SHP77 (cell line): ENCODE measurements around the gene TMEM163.
"Not testable (repeated sequence)": the region's sequence is repeated elsewhere in the genome, so short reads cannot be mapped to it uniquely, and the experiment has no call there.

Source experiments
- DNase-seq, 2 experiments: peaks; one replicate each; lab custom pipeline; 2025; lab: John Stamatoyannopoulos, UW

Gene TMEM163

DNA sequence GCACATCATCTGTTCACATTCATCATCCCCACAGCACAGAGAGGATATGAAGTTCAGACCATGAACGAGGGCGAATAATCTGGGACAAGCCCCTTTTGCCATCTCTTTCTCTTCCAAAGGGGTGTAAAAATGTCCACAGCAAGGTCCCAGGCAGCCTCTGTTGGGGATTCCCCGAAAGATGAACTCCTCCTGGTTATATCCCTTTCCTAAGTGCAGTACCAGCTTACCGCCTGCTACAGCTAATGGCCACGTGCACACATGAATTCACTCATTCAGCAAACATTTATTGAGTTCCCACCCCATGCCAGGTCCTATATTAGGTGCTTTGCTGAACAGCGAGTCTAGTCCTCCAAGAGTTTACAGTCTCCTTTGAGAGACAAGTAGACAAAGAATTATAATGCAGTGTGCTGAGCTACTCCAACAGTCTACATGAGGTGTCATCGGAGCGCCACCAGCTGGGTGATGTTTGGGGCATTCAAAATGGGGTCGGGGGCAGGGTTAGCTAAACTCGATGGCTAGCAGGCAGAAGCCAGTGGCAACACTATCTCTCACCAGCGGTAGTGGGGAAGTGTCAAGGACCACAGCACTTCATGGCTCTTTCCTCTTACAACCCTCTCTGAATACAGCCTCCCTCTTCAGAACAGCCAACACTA is 228.9 kb downstream of the TMEM163 start:
- DNase-seq, result no peak

DNA sequence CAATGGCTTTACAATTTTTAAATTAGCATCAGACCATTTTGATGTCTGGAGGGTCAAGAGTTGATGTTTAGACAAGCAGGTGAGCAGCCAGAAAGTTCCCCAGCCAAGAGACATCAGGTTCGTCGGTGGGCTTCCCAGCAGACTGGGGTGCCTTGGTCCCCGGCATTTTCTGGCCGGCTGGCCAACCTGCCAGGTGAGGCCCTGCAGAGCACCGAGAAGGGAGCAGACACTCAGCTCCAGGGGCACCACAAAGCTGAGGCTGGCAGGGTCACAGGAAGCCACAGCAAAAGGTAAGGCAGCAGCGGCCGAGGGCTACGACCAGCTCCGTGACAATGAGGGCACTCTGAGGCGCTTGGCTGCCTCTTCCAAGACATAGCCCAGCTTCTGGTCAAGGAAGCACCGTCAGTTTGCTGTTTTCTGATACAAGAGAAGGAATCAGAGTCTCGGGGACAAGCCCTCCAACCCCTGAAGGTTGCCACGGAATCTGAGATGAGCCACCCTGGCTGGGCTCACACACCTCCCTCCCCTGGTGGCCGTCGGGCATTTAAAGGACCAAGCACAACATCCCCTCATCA is 235.9 kb downstream of the TMEM163 start:
- no peak for DNase-seq

- DNase-seq, result no peak
Observed at GRCh38 chr2:134482131-134482723, 236.6 kb downstream of the TMEM163 start.

DNA sequence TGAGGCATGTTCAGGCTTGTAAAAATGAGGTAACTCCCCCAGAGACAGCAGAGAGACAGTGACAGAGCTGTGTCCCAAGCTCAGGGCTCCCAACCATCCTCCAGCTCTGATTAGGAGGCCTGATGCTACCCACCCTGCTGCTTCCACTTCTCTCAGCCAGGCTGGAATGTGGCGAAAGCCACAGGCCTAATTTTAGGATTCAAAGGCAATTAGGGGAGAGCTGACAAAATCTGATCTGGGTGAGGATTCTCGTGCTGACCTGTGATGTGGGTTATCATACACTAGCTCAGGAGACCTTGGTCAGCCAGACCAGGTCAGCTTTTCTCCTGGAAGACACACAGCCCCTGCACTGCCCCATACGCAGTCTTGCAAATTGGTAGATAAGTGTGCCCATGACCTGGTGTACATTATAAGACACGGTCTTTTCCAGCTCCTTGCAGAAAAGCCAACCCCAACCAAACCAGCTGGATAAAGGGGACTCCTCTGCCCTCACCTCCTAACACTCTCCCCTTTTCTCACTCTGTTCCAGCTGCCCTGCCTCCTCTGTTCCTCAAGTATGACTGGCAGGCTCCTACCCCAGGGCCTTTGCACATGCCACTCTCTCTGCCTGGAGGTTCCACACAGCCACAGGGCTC is 239.0 kb downstream of the TMEM163 start:
- no peak for DNase-seq

DNA sequence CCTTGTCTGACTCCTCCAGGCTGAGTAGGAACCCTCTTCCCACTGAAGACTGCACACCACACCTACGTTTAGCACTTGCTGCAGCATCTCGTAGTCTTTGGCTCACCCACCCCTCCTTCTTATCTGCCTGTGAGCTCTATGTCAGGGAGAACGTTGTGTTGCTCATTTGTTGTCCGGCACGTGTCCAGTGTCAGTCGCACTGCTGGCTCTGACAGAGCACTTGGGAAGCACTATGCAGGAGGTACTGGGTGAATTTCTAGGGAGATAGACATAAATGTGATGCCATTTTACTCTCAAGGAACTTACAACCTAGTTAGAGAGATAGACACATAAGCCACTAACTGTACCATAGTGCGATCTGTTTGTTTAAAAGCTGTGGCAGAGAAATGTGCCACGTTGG is 241.8 kb downstream of the TMEM163 start:
- not testable (repeated sequence) for DNase-seq

DNA sequence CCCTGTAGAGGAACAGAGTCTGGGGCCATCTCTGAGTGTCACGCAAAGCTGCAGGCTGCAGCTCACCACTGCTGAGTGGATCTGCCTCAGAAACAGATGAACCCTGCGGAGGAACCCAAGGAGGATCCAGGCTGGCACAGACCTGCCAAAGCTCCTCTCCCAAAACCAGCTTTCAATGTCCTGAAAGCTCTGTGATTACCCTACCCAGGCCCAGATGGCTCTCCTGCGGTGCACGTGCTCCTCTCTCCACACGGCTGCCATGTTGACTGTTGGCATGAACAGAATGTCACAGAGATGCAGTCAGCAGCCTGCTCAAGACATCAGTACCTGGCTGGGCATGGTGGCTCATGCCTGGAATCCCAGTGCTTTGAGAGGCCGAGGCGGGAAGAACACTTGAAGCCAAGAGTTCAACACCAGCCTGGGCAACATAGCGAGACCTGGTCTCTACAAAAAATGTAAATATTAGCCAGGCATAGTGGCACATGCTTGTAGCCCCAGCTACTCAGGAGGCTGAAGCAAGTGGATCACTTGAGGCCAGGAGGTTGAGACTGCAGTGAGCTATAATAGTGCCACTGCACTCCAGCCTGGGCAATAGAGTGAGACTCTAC is 248.1 kb downstream of the TMEM163 start:
- DNase-seq, result no peak

DNA sequence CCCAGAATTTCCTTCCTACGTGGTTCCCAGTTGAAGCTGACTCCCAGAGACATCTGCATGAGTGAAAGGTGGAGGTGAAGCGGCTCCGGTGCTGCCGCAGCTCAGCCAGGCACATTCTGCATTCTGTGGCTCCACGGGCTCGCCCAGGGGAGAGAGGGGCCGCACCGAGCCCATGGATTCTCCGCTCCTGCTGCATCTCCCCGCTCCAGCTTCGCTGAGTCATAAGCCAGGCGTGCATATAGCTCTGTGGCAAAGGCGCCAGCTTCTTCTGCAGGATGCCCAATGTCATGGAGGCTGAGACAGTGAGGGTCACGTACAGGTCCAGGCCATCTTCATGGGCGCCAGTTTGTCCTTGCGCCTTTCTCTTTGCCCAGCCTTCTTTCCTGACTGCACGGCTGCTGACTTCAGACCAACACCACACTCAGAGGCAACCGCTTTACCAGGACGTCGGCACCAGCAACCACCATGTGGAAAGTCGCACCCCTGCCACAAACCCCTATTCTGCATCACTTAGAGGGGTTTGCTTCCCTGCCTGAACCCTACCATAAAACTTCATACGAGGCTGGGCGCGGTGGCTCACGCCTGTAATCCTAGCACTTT is 249.2 kb downstream of the TMEM163 start:
- no peak for DNase-seq

DNA sequence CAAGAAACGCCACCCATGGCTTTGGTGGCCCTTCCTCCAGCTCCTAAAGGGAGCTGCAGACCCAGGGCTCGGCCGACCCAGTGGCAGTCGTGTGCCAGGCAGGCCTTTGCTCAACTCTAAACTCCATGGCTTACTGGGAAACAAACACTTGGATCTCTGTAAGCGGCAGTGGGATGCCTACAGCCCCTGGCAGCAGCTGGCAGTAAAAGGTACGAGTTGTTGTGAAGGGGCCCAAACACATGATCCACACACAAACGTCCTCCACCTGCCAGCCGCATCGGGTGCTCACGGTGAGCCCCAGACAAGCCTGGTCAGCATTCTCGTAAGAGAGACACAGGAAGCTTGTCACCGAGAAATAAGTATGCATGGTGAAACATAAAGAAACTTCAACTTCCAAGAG is 250.0 kb downstream of the TMEM163 start:
- DNase-seq, result no peak

DNA sequence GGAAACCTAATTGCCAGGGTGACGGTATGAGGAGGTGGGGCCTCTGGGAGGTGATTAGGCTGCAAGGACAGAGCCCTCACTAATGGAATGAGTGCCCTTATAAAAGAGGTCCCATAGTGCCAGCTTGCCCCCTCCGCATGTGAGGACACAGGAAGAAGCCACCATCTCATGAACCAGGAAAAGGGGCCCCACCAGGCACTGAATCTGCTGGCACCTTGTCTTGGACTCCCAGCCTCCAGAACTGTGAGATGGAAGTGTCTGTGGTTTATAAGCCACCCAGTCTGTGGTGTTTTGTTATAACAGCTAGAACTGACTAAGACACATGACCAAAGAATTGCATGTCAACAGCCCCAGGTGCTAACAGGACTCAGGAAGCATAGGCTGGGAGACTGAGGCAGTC is 250.6 kb downstream of the TMEM163 start:
- no peak for DNase-seq

DNA sequence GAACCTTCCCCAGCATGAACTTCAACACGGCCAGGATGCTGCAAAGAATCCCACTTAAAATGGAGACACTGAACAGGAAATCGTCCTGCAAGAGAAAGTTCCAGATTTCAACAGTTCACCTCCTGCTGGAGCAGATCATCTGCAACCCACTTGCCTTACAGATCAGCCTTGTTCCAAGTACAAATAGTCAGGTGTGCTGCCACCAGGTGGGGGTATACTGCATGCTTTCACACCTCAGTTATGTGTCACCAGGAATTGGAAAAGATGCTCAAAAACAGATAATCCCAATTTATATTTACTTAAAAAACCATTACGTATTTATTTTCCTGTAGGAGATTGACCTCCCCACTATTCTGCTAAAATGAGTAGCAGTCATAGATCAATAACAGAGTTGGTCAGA is 252.7 kb downstream of the TMEM163 start:
- DNase-seq, result peak in 1 of 2 experiments; percentile 52

GRCh38 chr2:134465228-134466105 is 253.3 kb downstream of the TMEM163 start:
- no peak for DNase-seq

DNA sequence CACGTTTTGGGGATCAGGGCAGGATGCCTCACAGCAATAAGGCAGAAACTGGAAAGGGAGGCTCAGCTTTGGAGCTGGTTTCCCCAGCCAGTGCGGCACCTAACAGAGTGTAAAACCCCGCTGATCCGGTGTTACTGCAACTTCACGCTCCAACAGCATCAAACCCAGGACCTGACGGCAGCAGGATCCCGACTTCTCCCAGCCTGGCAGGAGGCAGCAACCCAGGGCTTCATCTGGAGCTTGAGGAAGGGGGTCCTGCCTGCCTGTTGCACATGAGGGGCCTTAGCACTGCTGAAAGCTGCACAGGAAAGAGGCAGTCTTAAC is 255.1 kb downstream of the TMEM163 start:
- no peak for DNase-seq

DNA sequence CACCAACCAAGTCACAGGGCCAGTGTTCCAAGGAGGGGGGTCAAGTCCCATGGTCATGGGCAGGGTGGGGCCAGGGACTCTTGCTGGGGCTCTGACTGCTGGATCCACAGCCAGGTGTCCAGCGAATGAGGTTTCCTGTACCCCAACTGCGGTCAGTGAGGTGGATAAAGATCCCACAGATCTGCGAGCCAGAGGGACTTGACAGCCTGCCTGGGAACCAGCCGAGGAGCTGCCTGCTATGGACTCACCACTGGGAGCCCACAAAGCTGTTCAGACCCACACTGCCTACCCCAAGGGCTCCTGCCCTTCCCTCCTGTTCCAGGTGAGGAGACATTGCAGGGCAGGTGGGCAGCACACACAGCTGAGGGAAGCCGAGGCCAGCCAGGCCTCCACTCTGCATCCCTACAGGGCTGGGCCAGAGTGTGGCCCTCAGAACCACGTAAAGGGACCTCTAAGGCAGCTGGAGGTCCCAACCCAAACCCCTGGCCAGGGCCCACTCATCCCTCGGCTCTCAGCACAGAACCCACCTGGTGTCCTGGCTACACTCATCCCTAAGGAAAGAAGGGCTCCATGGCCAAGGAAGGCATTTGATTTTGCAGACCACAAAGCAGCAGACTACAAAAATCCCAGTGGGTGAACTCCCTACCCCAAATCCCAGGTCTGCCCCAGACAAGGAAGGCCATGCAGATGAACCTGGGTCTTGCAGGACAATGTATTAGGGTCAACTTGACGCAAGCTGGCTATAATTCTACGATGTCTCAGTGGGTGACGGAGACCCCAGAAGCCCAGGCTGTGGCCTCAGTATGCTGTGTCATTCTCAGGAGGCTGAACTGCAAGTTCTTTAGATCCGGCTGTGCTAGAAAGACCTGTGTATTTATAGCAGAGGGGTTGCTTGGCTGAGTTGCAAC is 255.8 kb downstream of the TMEM163 start:
- DNase-seq, result no peak

DNA sequence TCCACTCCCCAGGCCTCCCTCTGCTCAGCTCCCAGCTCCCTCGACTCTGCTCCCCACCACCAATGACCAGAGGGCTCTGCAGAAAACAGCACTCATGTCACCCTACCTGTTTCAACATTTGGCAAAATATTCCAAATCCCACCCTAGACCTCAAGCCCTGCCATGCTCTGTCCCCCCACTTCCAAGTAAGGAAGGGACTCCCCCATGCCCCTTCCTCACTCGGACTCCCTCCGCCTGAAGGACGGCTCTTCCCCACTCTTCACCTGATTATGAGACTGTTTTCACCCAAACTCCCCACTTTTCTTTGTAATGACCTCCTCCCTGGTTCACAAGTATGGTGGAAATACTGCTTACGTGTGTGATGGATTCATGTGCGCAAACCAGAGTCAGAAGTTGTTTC is 256.5 kb downstream of the TMEM163 start:
- no peak for DNase-seq

GRCh38 chr2:134461511-134461910 is 257.3 kb downstream of the TMEM163 start:
- no peak for DNase-seq

DNA sequence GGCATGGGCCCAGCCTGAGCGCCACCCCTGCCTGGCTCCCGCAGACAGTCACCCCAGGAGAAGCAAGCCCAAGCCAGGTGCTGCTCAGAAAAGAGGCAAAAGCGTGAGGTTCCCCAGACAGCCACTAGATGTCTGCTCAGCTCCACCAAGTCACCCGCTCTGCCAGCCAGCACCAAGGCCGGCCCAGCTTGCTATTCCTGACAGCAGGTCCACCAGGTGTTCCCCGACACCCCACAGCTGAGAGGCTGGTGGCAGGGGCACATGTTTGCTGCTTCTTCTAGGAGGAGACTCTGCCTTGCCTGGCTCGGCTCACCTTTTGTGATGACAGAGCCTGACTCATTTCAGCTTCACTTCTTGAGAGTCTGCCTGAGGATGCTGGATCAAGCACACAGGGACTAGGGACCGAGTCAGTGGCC is 258.2 kb downstream of the TMEM163 start:
- DNase-seq, result peak; percentile 46 to 58

DNA sequence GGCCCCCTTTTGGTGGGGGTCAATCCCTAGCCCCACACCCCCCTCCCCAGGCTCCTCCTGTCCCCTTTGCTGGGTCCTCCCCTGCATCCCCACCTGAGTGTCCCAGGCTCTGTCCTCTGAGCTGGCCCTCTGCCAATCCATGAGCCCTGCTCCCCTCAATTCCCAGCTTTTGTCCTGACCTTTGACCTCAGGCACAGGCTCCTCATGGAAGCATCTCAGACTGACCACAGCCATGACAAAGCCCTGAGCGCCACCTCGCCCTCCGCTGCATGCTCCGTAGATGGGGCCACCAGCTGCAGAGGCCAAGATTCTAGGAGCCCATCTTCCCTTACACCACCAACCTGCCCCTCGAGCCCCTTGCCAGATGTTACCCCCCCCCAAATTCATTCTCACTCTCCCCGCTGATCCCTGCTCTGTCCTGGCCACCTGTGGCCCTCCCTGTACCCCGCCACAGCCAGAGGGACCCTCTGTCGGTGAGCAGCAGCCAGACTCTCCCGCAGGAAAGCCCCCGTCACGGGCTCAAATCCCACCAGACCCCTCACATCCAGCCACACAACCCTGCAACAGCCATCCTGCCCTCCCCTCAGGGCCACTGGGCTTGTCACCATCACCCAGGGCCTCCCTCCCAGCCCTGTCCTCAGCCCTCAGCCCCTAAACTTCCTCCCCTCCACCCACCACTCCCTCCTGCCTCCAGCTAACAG is 258.9 kb downstream of the TMEM163 start:
- DNase-seq, result no peak

- no peak for DNase-seq
Observed at GRCh38 chr2:134458950-134459349, 259.9 kb downstream of the TMEM163 start.

GRCh38 chr2:134458473-134458853 is 260.3 kb downstream of the TMEM163 start:
- DNase-seq, result no peak
